ENCODE measurements around the gene ASCL5. TPM values are rescaled to one million over a fixed set of nuclear protein-coding genes. Genes with fewer than 3 reads are reported as not detected.

The ASCL5 gene
- total and polyA plus RNA-seq, 9 of the 15 experiments (the other 6 are each of a cell fraction or from before 2014, with no cell fraction given), result 0.09 TPM; not detected in 8

GRCh38 chr1:201154389-201155165 lies 27.6 kb upstream of the ASCL5 start, which contains the start of gene TMEM9 (continued):
- TF ChIP-seq ZNF398 (CRISPR knock-in tag; IDR thresholded peaks at IDR 0.05) (no peak), KLF13 (tag; IDR thresholded peaks at IDR 0.05; ENCODE audit: borderline replicate concordance, low read depth) (0 out of 2 replicates have a peak, but pooled peaks have one; percentile 12), FOXK1 (CRISPR knock-in tag; IDR thresholded peaks at IDR 0.05; ENCODE audit: borderline replicate concordance) (no peak; the same call in 1 of the 2 replicates), MCM5 (IDR thresholded peaks at IDR 0.05; ENCODE audit: low read depth) (no peak), MAFG (tag; conservative IDR thresholded peaks at IDR 0.05) (no peak), POLR3G (IDR thresholded peaks at IDR 0.05; ENCODE audit: extremely low read depth, insufficient read length, insufficient replicate concordance) (no peak), CHD1 (IDR thresholded peaks at IDR 0.05; ENCODE audit: low read length) (no peak), DEAF1 (CRISPR knock-in tag; IDR thresholded peaks at IDR 0.05) (no peak), FOXA3 (CRISPR knock-in tag; conservative IDR thresholded peaks at IDR 0.05 in 1 of 2, IDR thresholded peaks at IDR 0.05 in 1 of 2) (no peak), SFPQ (IDR thresholded peaks at IDR 0.05; ENCODE audit: low read depth, low read length) (no peak), SMARCE1 (IDR thresholded peaks at IDR 0.05) (no peak; the same call in none of the 2 replicates), IRF1 (CRISPR knock-in tag; IDR thresholded peaks at IDR 0.05; ENCODE audit: borderline replicate concordance) (no peak), HOMEZ (CRISPR knock-in tag; IDR thresholded peaks at IDR 0.05) (no peak; the same call in 1 of the 2 replicates), ZSCAN29 (IDR thresholded peaks at IDR 0.05) (no peak), GABPA (tag; conservative IDR thresholded peaks at IDR 0.05; ENCODE audit: low read depth) (no peak), TRIM24 (IDR thresholded peaks at IDR 0.05) (peak; percentile 88 to 90), KAT2B (IDR thresholded peaks at IDR 0.05; ENCODE audit: low read depth, low read length) (no peak), GATA2 (CRISPR knock-in tag; IDR thresholded peaks at IDR 0.05) (no peak), ZNF3 (CRISPR knock-in tag; IDR thresholded peaks at IDR 0.05) (no peak), ZKSCAN3 (CRISPR knock-in tag; IDR thresholded peaks at IDR 0.05) (no peak)

All from K562 (cell line).